ENCODE measurements around the gene AR. TPM values are rescaled to one million over a fixed set of nuclear protein-coding genes. Genes with fewer than 3 reads are reported as not detected.

Gene AR
- total and polyA plus RNA-seq, 8 donors: 0.34 to 2.9 (median 1.1) TPM

- 40 to 64% methylated on average over 2 of the region's 2 CpGs for WGBS, 2 donors
- DNase-seq (no peak), FAIRE-seq (no peak), ATAC-seq (no peak)
- Histone ChIP-seq H3K4me3 (no peak overlapping the region), H3K27me3 (peaks cover 0 to 5% (median 0%) of the 10 kb centered on the region in 4 donors), H3K36me3 (no peaks in the 10 kb centered on the region), H3K4me1 (no peaks in the 10 kb centered on the region), H3K9me3 (no peaks in the 10 kb centered on the region), H3K27ac (no peak overlapping the region)
- no peak for TF ChIP-seq CTCF (IDR thresholded peaks at IDR 0.05)
- intact Hi-C loops (cut with DNase I): no loop called here
Observed at GRCh38 chrX:67673741-67674274, 130.0 kb downstream of the AR start.

- intact Hi-C loops (cut with DNase I): no loop called here
- Histone ChIP-seq H3K9me3 (no peaks in the 10 kb centered on the region), H3K36me3 (no peaks in the 10 kb centered on the region), H3K27ac (no peak overlapping the region), H3K4me1 (no peaks in the 10 kb centered on the region), H3K27me3 (peaks cover 0 to 5% (median 0%) of the 10 kb centered on the region in 4 donors), H3K4me3 (no peak overlapping the region)
- no peak for TF ChIP-seq CTCF (IDR thresholded peaks at IDR 0.05)
- no peak for FAIRE-seq
- no peak for ATAC-seq
- no peak for DNase-seq
- WGBS, 2 donors: 41 to 45% methylated on average over 1 of the region's 1 CpG
Observed at GRCh38 chrX:67674741-67675140, 130.9 kb downstream of the AR start.

- Histone ChIP-seq H3K36me3 (no peaks in the 10 kb centered on the region), H3K4me1 (no peaks in the 10 kb centered on the region), H3K9me3 (no peaks in the 10 kb centered on the region), H3K4me3 (no peak overlapping the region), H3K27ac (no peak overlapping the region), H3K27me3 (no peaks in the 10 kb centered on the region)
- ATAC-seq (no peak), FAIRE-seq (no peak), DNase-seq (no peak)
- intact Hi-C loops (cut with DNase I): no loop called here
- 57 to 69% methylated on average over 4 of the region's 4 CpGs for whole genome bisulfite sequencing, 2 donors
- TF ChIP-seq CTCF (IDR thresholded peaks at IDR 0.05): no peak
Observed at GRCh38 chrX:67684136-67684535, 140.3 kb downstream of the AR start.

GRCh38 chrX:67692246-67692645 is 148.4 kb downstream of the AR start:
- FAIRE-seq (no peak), DNase-seq (no peak), ATAC-seq (no peak)
- H3K4me1 ChIP-seq: no peaks in the 10 kb centered on the region
- H3K27ac ChIP-seq: no peak overlapping the region
- no peaks in the 10 kb centered on the region for H3K36me3 ChIP-seq
- H3K9me3 ChIP-seq: no peaks in the 10 kb centered on the region
- intact Hi-C loops (cut with DNase I): no loop called here
- H3K27me3 ChIP-seq: peaks cover 0 to 25% (median 0%) of the 10 kb centered on the region in 4 donors
- no peak for TF ChIP-seq CTCF (IDR thresholded peaks at IDR 0.05)
- no peak overlapping the region for H3K4me3 ChIP-seq

- H3K9me3 ChIP-seq: no peaks in the 10 kb centered on the region
- ATAC-seq (no peak), DNase-seq (no peak), FAIRE-seq (no peak)
- H3K36me3 ChIP-seq: no peaks in the 10 kb centered on the region
- TF ChIP-seq CTCF (IDR thresholded peaks at IDR 0.05): no peak
- no peak overlapping the region for H3K4me3 ChIP-seq
- intact Hi-C loops (cut with DNase I): no loop called here
- peaks cover 0 to 28% (median 0%) of the 10 kb centered on the region in 4 donors for H3K27me3 ChIP-seq
- H3K27ac ChIP-seq: no peak overlapping the region
- WGBS, 2 donors: 48 to 52% methylated on average over 1 of the region's 1 CpG
- no peaks in the 10 kb centered on the region for H3K4me1 ChIP-seq
Observed at GRCh38 chrX:67693928-67694327, 150.1 kb downstream of the AR start.
